HG03095 (cell line): Measurements from ENCODE around the gene NBR1.
"Not testable (repeated sequence)": the region's sequence is repeated elsewhere in the genome, so short reads cannot be mapped to it uniquely, and the experiment has no call there.

Experiments
- ATAC-seq: cut with Tn5 transposase; IDR thresholded peaks from one replicate; pipeline ENCODE4 v1.9.1; 2021; ENCODE audit warnings: moderate library complexity; ENCODE audit not compliant: unreplicated experiment

Gene NBR1

GRCh38 chr17:43240596-43241352, 69.8 kb downstream of the NBR1 start:
- not testable (repeated sequence) for ATAC-seq

- not testable (repeated sequence) for ATAC-seq
These were observed 75.4 kb downstream of the NBR1 start for GRCh38 chr17:43246456-43246855.
